ENCODE measurements around the gene SYCP2. TPM values are rescaled to one million over a fixed set of nuclear protein-coding genes. Genes with fewer than 3 reads are reported as not detected.

The SYCP2 gene
- polyA plus RNA-seq, 3 donors = 0.28 to 1.2 (median 0.30) TPM

DNA sequence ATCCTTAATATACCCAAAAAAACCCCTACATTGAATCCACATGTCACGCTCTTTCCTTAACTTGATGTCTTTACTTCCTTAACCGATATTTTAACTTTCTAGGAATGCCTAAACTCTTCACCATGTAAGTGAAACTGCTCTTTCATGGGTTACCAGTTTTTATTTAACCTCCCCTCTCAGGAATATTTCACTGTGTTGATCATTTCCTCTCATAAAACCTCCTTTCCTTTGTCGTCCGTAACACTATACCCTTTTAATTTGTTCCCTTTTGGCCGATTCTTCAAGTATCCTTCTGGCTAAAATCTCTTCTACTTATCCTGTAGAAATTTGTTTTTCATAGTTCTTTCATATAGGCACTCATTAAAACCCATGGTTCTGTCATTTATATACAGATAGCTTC lies 24.6 kb downstream of the SYCP2 start:
- 100% methylated on average over 2 of the region's 5 CpGs for WGBS (ENCODE audit: insufficient coverage)
- H3K9me3 ChIP-seq (replicated peaks in 1 of 2; ENCODE audit: control insufficient read depth in 1 of 2, insufficient read depth in 1 of 2, low read length in 2 of 2) = no peaks in the 10 kb centered on the region
- Mint-ChIP-seq H3K4me1 (peaks cover 4% of the 10 kb centered on the region), H3K36me3 (no peaks in the 10 kb centered on the region), H3K4me3 (no peak overlapping the region), H3K9me3 (peaks cover 3 to 9% (median 4%) of the 10 kb centered on the region in 7 donors), H3K27me3 (ENCODE audit: low read depth in 3 of 3) (peaks cover 0 to 5% (median 0%) of the 10 kb centered on the region in 3 donors), H3K27ac (no peak overlapping the region)
- no peaks in the 10 kb centered on the region for H4K20me1 ChIP-seq (ENCODE audit: insufficient read depth, low read length)
- H3K27ac ChIP-seq (ENCODE audit: low read depth in 1 of 2, low read length in 2 of 2) = no peak overlapping the region
- intact Hi-C loops (cut with micrococcal nuclease) = no loop called here
- no peaks in the 10 kb centered on the region for H3K79me2 ChIP-seq (ENCODE audit: insufficient read depth, low read length)
- H2AFZ ChIP-seq (ENCODE audit: insufficient read depth, low read depth, low read length, poor library complexity, severe bottlenecking) = no peak overlapping the region
- no peak overlapping the region for H3K4me3 ChIP-seq (replicated peaks in 1 of 3; ENCODE audit: low read depth in 2 of 3, low read length in 3 of 3)
- DNase-seq = no peak
- H3K27me3 ChIP-seq (ENCODE audit: control insufficient read depth in 2 of 2, insufficient read depth in 2 of 2, low read length in 2 of 2) = no peaks in the 10 kb centered on the region
- H3K4me2 ChIP-seq (replicated peaks; ENCODE audit: extremely low read depth, low read length, poor library complexity, severe bottlenecking) = no peak overlapping the region
- no peak overlapping the region for H3K9ac ChIP-seq (ENCODE audit: insufficient read depth, low read length, poor library complexity, severe bottlenecking)
- H3K36me3 ChIP-seq (replicated peaks in 1 of 2; ENCODE audit: control insufficient read depth in 1 of 2, insufficient read depth in 2 of 2, low read length in 2 of 2) = no peaks in the 10 kb centered on the region
- TF ChIP-seq, protein P1, sequence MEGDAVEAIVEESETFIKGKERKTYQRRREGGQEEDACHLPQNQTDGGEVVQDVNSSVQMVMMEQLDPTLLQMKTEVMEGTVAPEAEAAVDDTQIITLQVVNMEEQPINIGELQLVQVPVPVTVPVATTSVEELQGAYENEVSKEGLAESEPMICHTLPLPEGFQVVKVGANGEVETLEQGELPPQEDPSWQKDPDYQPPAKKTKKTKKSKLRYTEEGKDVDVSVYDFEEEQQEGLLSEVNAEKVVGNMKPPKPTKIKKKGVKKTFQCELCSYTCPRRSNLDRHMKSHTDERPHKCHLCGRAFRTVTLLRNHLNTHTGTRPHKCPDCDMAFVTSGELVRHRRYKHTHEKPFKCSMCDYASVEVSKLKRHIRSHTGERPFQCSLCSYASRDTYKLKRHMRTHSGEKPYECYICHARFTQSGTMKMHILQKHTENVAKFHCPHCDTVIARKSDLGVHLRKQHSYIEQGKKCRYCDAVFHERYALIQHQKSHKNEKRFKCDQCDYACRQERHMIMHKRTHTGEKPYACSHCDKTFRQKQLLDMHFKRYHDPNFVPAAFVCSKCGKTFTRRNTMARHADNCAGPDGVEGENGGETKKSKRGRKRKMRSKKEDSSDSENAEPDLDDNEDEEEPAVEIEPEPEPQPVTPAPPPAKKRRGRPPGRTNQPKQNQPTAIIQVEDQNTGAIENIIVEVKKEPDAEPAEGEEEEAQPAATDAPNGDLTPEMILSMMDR (IDR thresholded peaks at IDR 0.05) = no peak
- no peaks in the 10 kb centered on the region for H3K4me1 ChIP-seq (ENCODE audit: control insufficient read depth in 1 of 2, insufficient read depth in 2 of 2, low read length in 2 of 2)

DNA sequence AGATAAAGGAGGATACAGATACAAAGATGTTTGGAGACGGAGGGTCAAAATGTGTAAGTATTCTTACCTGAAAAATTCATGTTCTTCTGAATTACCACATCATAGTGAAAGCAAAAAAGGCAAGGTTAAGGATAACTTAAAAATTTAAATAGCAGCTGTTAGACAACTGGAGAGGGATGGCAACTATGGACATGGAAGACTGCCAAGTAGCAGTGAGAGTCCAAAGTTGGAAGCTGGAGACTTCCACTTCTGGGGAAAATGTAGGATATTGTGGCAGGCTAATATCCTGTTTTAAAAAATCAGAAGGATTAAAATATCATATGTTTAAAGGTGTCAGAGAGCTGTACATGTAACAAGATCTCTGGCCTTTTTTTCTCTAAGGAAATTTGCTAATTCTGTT lies 29.8 kb downstream of the SYCP2 start:
- Mint-ChIP-seq H3K4me3 (no peak overlapping the region), H3K36me3 (no peaks in the 10 kb centered on the region), H3K27me3 (ENCODE audit: low read depth in 3 of 3) (peaks cover 2 to 10% (median 7%) of the 10 kb centered on the region in 3 donors), H3K9me3 (no peaks in the 10 kb centered on the region), H3K4me1 (no peaks in the 10 kb centered on the region), H3K27ac (no peak overlapping the region)
- no peak overlapping the region for H3K4me3 ChIP-seq (replicated peaks in 1 of 3; ENCODE audit: low read depth in 2 of 3, low read length in 3 of 3)
- H3K27ac ChIP-seq (ENCODE audit: low read depth in 1 of 2, low read length in 2 of 2) = no peak overlapping the region
- DNase-seq = no peak
- no peaks in the 10 kb centered on the region for H4K20me1 ChIP-seq (ENCODE audit: insufficient read depth, low read length)
- WGBS (ENCODE audit: insufficient coverage) = no CpG with 5 or more reads among the region's 1 CpG
- H3K36me3 ChIP-seq (replicated peaks in 1 of 2; ENCODE audit: control insufficient read depth in 1 of 2, insufficient read depth in 2 of 2, low read length in 2 of 2) = no peaks in the 10 kb centered on the region
- peaks cover 0 to 2% of the 10 kb centered on the region in 2 donors for H3K27me3 ChIP-seq (ENCODE audit: control insufficient read depth in 2 of 2, insufficient read depth in 2 of 2, low read length in 2 of 2)
- no peak overlapping the region for H3K9ac ChIP-seq (ENCODE audit: insufficient read depth, low read length, poor library complexity, severe bottlenecking)
- no peaks in the 10 kb centered on the region for H3K9me3 ChIP-seq (replicated peaks in 1 of 2; ENCODE audit: control insufficient read depth in 1 of 2, insufficient read depth in 1 of 2, low read length in 2 of 2)
- H3K4me2 ChIP-seq (replicated peaks; ENCODE audit: extremely low read depth, low read length, poor library complexity, severe bottlenecking) = no peak overlapping the region
- H3K4me1 ChIP-seq (ENCODE audit: control insufficient read depth in 1 of 2, insufficient read depth in 2 of 2, low read length in 2 of 2) = no peaks in the 10 kb centered on the region
- TF ChIP-seq, protein P1 (IDR thresholded peaks at IDR 0.05) = no peak
- no peak overlapping the region for H2AFZ ChIP-seq (ENCODE audit: insufficient read depth, low read depth, low read length, poor library complexity, severe bottlenecking)
- intact Hi-C loops (cut with micrococcal nuclease) = no loop called here
- H3K79me2 ChIP-seq (ENCODE audit: insufficient read depth, low read length) = no peaks in the 10 kb centered on the region

All from CD14-positive monocyte (primary cell).